CD14-positive monocyte (primary cell): Measurements from ENCODE around the gene TOMM40. TPM values are rescaled to one million over a fixed set of nuclear protein-coding genes. Genes with fewer than 3 reads are reported as not detected.
"Not testable (repeated sequence)": the region's sequence is repeated elsewhere in the genome, so short reads cannot be mapped to it uniquely, and the experiment has no call there.

Source experiments
- DNase-seq, 3 donors: peaks; one replicate each; pipeline ENCODE4 v3.0.0-alpha.2; 2011 to 2022
- H2AFZ ChIP-seq: 2 replicates; pipeline ENCODE4 v1.6.0; 2012; ENCODE audit warnings: mild to moderate bottlenecking, low read depth, low read length, inconsistent platforms; ENCODE audit not compliant: insufficient read depth, poor library complexity, severe bottlenecking
- H3K27ac ChIP-seq, 2 donors: 1 replicate in 1 of 2; 2 replicates in 1 of 2; pipeline ENCODE4 v1.5.1; 2012 to 2013; ENCODE audit warnings: low read length in 2 of 2, control low read depth in 1 of 2, inconsistent platforms in 1 of 2, low read depth in 1 of 2, mild to moderate bottlenecking in 1 of 2
- H3K27me3 ChIP-seq, 2 donors: one replicate each; pipeline versions ENCODE4 v1.6.0 to v1.6.1; 2011 to 2013; ENCODE audit warnings: low read length in 2 of 2; ENCODE audit not compliant: control insufficient read depth in 2 of 2, insufficient read depth in 2 of 2
- H3K36me3 ChIP-seq, 2 donors: replicated peaks in 1 of 2; 1 replicate in 1 of 2; 2 replicates in 1 of 2; pipeline versions ENCODE4 v1.5.1 to v1.6.1; 2012 to 2013; ENCODE audit warnings: low read length in 2 of 2, control low read depth in 1 of 2, inconsistent platforms in 1 of 2, mild to moderate bottlenecking in 1 of 2; ENCODE audit not compliant: insufficient read depth in 2 of 2, control insufficient read depth in 1 of 2
- H3K4me1 ChIP-seq, 2 donors: 1 replicate in 1 of 2; 2 replicates in 1 of 2; pipeline versions ENCODE4 v1.5.1 to v1.6.1; 2012 to 2013; ENCODE audit warnings: low read length in 2 of 2, control low read depth in 1 of 2, inconsistent platforms in 1 of 2, mild to moderate bottlenecking in 1 of 2, moderate library complexity in 1 of 2; ENCODE audit not compliant: insufficient read depth in 2 of 2, control insufficient read depth in 1 of 2
- H3K4me2 ChIP-seq: replicated peaks from 2 replicates; pipeline ENCODE3; 2012; ENCODE audit warnings: low read length, moderate library complexity, mild to moderate bottlenecking; ENCODE audit not compliant: poor library complexity, severe bottlenecking; ENCODE audit errors: extremely low read depth
- H3K4me3 ChIP-seq, 3 experiments: fragments of 200-600 bp in 1 of 3; sonication (generic) in 1 of 3; replicated peaks in 1 of 3; 1 replicate in 2 of 3; 2 replicates in 1 of 3; pipeline ENCODE4 v1.5.1; 2011 to 2013; ENCODE audit warnings: low read length in 3 of 3, mild to moderate bottlenecking in 3 of 3, control low read depth in 2 of 3, low read depth in 2 of 3, inconsistent platforms in 1 of 3, moderate library complexity in 1 of 3
- H3K79me2 ChIP-seq: 2 replicates; pipeline ENCODE4 v1.6.0; 2012; ENCODE audit warnings: mild to moderate bottlenecking, control low read depth, inconsistent platforms, low read length, moderate library complexity; ENCODE audit not compliant: insufficient read depth
- H3K9ac ChIP-seq: 2 replicates; pipeline ENCODE4 v1.6.0; 2017; ENCODE audit warnings: low read length, mild to moderate bottlenecking; ENCODE audit not compliant: insufficient read depth, poor library complexity, severe bottlenecking
- H3K9me3 ChIP-seq, 2 donors: replicated peaks in 1 of 2; 1 replicate in 1 of 2; 2 replicates in 1 of 2; pipeline versions ENCODE4 v1.5.1 to v1.6.1; 2012 to 2013; ENCODE audit warnings: low read length in 2 of 2, control low read depth in 1 of 2; ENCODE audit not compliant: control insufficient read depth in 1 of 2, insufficient read depth in 1 of 2
- H4K20me1 ChIP-seq: 2 replicates; pipeline ENCODE4 v1.6.0; 2012; ENCODE audit warnings: mild to moderate bottlenecking, low read length, control low read depth, moderate library complexity; ENCODE audit not compliant: insufficient read depth
- H3K27ac Mint-ChIP-seq, 7 donors: one replicate each; pipeline ENCODE4 v1.8.0; 2020; ENCODE audit warnings: mild to moderate bottlenecking in 7 of 7, mixed read lengths in 7 of 7, moderate library complexity in 6 of 7, inconsistent platforms in 2 of 7
- H3K27me3 Mint-ChIP-seq, 3 donors: one replicate each; pipeline ENCODE4 v1.8.0; 2021 to 2022; ENCODE audit warnings: low read depth in 3 of 3, mild to moderate bottlenecking in 3 of 3, mixed read lengths in 3 of 3, moderate library complexity in 3 of 3, inconsistent platforms in 1 of 3
- H3K36me3 Mint-ChIP-seq, 2 donors: one replicate each; pipeline ENCODE4 v1.8.0; 2020; ENCODE audit warnings: mixed read lengths in 2 of 2, inconsistent platforms in 1 of 2, mild to moderate bottlenecking in 1 of 2
- H3K4me1 Mint-ChIP-seq: one replicate; pipeline ENCODE4 v1.8.0; 2020; ENCODE audit warnings: mild to moderate bottlenecking, mixed read lengths
- H3K4me3 Mint-ChIP-seq, 2 donors: one replicate each; pipeline ENCODE4 v1.8.0; 2020; ENCODE audit warnings: mild to moderate bottlenecking in 2 of 2, mixed read lengths in 2 of 2, moderate library complexity in 1 of 2
- H3K9me3 Mint-ChIP-seq, 7 donors: one replicate each; pipeline ENCODE4 v1.8.0; 2020 to 2022; ENCODE audit warnings: mixed read lengths in 7 of 7, mild to moderate bottlenecking in 6 of 7, moderate library complexity in 6 of 7, inconsistent platforms in 2 of 7
- CTCF ChIP-seq: fragments of 200-600 bp; IDR thresholded peaks from one replicate; pipeline ENCODE4 v1.8.0; 2022; ENCODE audit warnings: antibody characterized with exemption, mild to moderate bottlenecking
- WGBS: methylation state at CpG from one replicate; pipeline ENCODE4 v1.1.5; 2013; ENCODE audit warnings: missing lambda C conversion rate; ENCODE audit not compliant: insufficient coverage; 5-methylcytosine and 5-hydroxymethylcytosine counted together
- intact Hi-C, 2 donors: fragments of 100-400 bp; cut with micrococcal nuclease; formaldehyde crosslinking; loops; one replicate each; pipeline versions ENCODE4 v1.15.0 to v1.15.1; 2023
- polyA plus RNA-seq, 3 donors: library from polyadenylated mRNA; depleted of rRNA in 1 of 3; unstranded in 2 of 3; stranded (reverse) in 1 of 3; fragments of 300-500 nt in 2 of 3; fragments of >200 nt in 1 of 3; fragmentation: Illumina TruSeq in 2 of 3; gene quantifications; 1 replicate in 2 of 3; 2 replicates in 1 of 3; pipeline ENCODE4 v1.2.3, GENCODE V29; 2012 to 2021

Gene TOMM40
- polyA plus RNA-seq, 3 donors: 15.0 to 25.4 (median 16.4) TPM

GRCh38 chr19:44856421-44857083 lies 34.5 kb upstream of the TOMM40 start:
- Mint-ChIP-seq H3K4me3 (peak overlapping the region in 1 of 2 donors; percentile 3), H3K27me3 (peaks cover 1 to 7% (median 2%) of the 10 kb centered on the region in 3 donors), H3K4me1 (peaks cover 25% of the 10 kb centered on the region), H3K27ac (peak overlapping the region in 6 of 7 donors; percentile 7 to 90 (median 72)), H3K9me3 (no peaks in the 10 kb centered on the region), H3K36me3 (peaks cover 1 to 27% of the 10 kb centered on the region in 2 donors)
- H3K9ac ChIP-seq: no peak overlapping the region
- no peak for TF ChIP-seq CTCF
- H3K27me3 ChIP-seq: no peaks in the 10 kb centered on the region
- peak in 2 of 3 donors; percentile 21 to 36 for DNase-seq
- H3K9me3 ChIP-seq: no peaks in the 10 kb centered on the region
- peak overlapping the region in 1 of 3 experiments; percentile 1 for H3K4me3 ChIP-seq
- H3K4me1 ChIP-seq: peaks cover 19% of the 10 kb centered on the region in 2 donors
- H3K36me3 ChIP-seq: no peaks in the 10 kb centered on the region
- H4K20me1 ChIP-seq: no peaks in the 10 kb centered on the region
- no peaks in the 10 kb centered on the region for H3K79me2 ChIP-seq
- intact Hi-C loops: no loop called here
- WGBS: 5% methylated on average over 7 of the region's 10 CpGs
- H3K27ac ChIP-seq: peak overlapping the region; percentile 41 to 45
- peak overlapping the region; percentile 26 for H3K4me2 ChIP-seq
- peak overlapping the region; percentile 4 for H2AFZ ChIP-seq

GRCh38 chr19:44857837-44858236 lies 33.2 kb upstream of the TOMM40 start:
- Histone ChIP-seq H4K20me1 (no peaks in the 10 kb centered on the region), H2AFZ (no peak overlapping the region), H3K27ac (no peak overlapping the region), H3K9ac (no peak overlapping the region), H3K4me1 (peaks cover 19% of the 10 kb centered on the region in 2 donors), H3K79me2 (no peaks in the 10 kb centered on the region), H3K9me3 (no peaks in the 10 kb centered on the region), H3K36me3 (no peaks in the 10 kb centered on the region), H3K4me3 (no peak overlapping the region), H3K27me3 (no peaks in the 10 kb centered on the region), H3K4me2 (no peak overlapping the region)
- Mint-ChIP-seq H3K36me3 (peaks cover 1 to 31% of the 10 kb centered on the region in 2 donors), H3K27me3 (peaks cover 0 to 5% (median 1%) of the 10 kb centered on the region in 3 donors), H3K4me1 (peaks cover 23% of the 10 kb centered on the region), H3K4me3 (no peak overlapping the region), H3K27ac (no peak overlapping the region), H3K9me3 (peaks cover 0 to 5% (median 2%) of the 10 kb centered on the region in 7 donors)
- no peak for DNase-seq
- intact Hi-C loops: no loop called here
- TF ChIP-seq CTCF: no peak
- no CpG with 5 or more reads among the region's 4 CpGs for WGBS

GRCh38 chr19:44861576-44861975 lies 29.5 kb upstream of the TOMM40 start:
- Mint-ChIP-seq H3K27ac (peak overlapping the region in 1 of 7 donors; percentile 31), H3K4me1 (peaks cover 13% of the 10 kb centered on the region), H3K36me3 (peaks cover 4 to 38% of the 10 kb centered on the region in 2 donors)
- H3K4me2 ChIP-seq, H3K4me3 ChIP-seq, H3K36me3 ChIP-seq, H4K20me1 ChIP-seq, H3K79me2 ChIP-seq, DNase-seq, intact Hi-C loops, H3K9ac ChIP-seq, H3K9me3 ChIP-seq, H3K27me3 Mint-ChIP-seq, H3K27me3 ChIP-seq, H2AFZ ChIP-seq, H3K9me3 Mint-ChIP-seq, H3K4me3 Mint-ChIP-seq, H3K27ac ChIP-seq: not testable (repeated sequence)
- no CpG with 5 or more reads among the region's 3 CpGs for WGBS
- H3K4me1 ChIP-seq: peaks cover 10 to 11% of the 10 kb centered on the region in 2 donors
